NCI-H2227 (cell line): ENCODE measurements around the gene FOXL2.

Experiments
- DNase-seq: peaks from one replicate; lab custom pipeline; 2025; ENCODE audit not compliant: unreplicated experiment; lab: John Stamatoyannopoulos, UW

The FOXL2 gene

DNA sequence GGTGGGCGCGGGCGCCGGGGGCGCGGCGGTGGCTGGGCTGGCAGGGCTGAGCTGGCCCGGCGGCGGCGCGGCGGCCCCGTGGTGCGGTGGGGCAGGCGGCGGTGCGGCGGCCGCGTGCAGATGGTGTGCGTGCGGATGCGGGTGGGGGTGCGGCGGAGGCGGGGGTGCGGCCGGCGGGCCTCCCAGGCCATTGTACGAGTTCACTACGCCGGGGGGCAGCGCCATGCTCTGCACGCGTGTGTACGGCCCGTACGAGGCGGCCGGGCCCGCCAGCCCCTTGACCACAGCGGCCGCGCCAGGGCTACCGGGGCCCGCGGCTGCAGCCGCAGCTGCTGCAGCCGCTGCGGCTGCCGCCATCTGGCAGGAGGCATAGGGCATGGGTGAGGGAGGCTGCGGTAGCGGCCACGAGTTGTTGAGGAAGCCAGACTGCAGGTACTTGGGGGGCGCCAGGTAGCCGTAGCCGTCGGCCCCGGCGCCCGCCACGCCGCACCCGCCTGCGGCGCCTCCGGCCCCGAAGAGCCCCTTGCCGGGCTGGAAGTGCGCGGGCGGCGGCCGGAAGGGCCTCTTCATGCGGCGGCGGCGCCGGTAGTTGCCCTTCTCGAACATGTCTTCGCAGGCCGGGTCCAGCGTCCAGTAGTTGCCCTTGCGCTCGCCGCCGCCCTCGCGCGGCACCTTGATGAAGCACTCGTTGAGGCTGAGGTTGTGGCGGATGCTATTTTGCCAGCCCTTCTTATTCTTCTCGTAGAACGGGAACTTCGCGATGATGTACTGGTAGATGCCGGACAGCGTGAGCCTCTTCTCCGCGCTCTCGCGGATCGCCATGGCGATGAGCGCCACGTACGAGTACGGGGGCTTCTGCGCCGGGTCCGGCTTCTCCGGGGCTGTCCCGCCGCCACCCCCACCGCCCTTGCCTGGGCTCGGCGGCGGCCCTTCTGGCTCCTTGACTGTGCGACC is 951 bp downstream of the FOXL2 start:
- peak; percentile 25 for DNase-seq

GRCh38 chr3:138944929-138945708 is 1.8 kb downstream of the FOXL2 start:
- peak; percentile 11 for DNase-seq

DNA sequence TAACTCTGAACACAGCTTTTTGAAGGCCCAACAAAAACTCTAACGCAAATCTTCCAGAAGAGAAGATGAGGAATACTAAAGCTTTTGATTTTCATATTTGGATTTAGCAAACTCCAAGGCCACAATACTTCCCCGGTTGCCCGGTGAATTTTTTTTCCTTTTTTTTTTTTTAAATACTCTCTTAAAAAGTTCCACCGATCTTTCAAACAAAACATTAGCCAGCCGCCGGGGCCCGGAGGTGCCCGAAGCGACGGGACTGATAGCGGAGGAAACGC is 2.3 kb downstream of the FOXL2 start:
- DNase-seq: no peak

DNA sequence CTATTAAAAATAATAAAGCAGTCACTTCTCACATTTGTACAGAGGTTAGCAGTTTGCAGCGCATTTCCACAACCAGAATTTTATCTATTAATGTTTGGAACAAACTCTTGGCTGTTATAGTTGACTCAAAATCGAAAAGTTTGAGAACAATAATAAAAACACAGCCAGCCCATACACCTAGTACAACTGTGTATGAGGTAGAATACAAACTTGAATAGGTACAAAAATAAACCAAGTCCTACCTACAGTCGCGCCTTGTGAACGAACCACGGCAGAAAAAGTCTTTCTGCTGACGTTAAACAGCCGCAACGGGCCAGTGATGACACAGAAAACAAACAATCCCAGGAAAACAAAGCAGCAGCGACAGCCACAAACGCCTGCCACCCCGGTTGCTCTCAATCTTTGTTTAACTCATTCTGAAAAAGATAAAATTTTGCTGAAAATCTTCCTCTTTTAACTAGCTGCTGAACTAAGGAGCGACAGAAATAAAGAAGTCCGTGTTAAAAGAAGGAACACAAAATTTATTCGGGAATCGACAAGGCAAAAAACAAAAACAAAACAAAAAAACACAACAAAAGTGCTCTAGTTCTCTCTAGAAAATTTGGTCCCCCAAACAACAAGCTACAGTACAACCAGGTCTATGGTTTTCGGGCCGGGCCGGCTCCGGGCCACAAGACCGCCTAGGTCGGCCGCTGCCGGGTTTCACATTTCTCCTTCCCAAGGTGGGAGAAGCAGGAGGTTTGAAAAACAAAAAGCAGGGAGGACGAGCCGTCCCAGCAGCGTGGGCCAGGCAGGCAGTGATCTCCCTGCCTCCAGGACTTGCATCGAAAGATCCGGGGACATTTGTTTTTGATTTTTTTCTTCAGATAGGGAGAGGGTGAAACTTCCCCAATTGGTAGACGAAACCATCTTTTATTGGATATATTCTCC is 2.9 kb downstream of the FOXL2 start:
- DNase-seq: peak; percentile 5

DNA sequence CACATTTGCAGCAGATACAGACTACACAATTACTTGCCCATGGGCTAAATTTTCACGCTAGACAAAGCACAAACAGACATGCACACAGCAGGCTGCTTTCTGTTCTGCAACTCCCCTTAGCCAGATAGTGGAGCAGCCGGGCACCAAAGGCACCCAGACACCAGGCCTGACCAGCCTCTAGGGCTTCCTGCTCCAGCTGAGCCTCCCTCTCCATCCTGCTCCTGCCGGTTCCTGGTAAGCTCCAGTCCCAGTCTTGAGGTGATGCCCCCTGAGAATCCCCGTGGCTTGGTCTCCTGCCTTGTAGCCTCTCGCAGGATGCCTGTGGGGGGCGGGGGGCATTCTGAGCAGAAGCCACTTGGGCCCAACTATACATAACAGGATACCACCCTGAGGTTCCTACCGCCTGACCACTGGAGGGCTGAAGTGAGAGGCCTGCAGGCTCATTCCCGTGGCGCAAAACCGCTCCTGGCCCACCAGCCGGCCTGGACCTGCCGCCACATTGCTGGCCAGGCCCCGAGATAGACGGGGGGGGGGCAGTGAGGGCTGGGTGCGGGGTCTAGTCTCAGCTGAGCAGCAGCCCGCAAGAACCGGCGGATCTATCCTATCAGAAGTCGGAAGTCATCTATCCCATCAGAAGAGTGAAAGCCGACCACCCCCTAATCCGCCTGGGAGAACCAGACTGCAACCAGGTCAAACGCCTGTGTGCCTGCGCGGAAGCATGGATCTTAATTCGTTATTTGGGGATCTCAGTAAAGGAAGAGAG is 3.9 kb downstream of the FOXL2 start:
- DNase-seq: no peak

DNA sequence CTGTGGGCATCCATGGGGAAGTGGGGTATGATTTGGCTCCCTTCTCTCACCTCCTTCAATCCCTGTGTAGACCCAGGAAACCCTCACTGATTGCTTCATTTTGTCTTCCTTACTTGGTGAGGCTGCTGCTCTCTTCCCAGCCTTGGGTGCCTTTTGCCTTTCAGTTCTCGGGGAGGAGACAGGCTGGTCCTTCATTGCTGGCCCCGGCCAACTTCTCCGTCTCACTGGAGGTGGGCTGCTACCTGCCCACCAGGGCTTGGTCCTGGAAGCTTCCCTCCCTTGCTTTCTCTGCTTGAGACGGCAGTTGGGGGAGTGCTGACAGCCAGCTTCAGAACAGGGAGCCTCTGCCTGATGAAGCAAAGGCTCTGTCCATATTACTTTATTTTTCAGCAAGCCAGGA is 4.7 kb downstream of the FOXL2 start:
- DNase-seq: no peak

- DNase-seq: peak; percentile 3
Observed at GRCh38 chr3:138941259-138941885, 5.6 kb downstream of the FOXL2 start.

- no peak for DNase-seq
Observed at GRCh38 chr3:138940446-138940845, 6.5 kb downstream of the FOXL2 start.

DNA sequence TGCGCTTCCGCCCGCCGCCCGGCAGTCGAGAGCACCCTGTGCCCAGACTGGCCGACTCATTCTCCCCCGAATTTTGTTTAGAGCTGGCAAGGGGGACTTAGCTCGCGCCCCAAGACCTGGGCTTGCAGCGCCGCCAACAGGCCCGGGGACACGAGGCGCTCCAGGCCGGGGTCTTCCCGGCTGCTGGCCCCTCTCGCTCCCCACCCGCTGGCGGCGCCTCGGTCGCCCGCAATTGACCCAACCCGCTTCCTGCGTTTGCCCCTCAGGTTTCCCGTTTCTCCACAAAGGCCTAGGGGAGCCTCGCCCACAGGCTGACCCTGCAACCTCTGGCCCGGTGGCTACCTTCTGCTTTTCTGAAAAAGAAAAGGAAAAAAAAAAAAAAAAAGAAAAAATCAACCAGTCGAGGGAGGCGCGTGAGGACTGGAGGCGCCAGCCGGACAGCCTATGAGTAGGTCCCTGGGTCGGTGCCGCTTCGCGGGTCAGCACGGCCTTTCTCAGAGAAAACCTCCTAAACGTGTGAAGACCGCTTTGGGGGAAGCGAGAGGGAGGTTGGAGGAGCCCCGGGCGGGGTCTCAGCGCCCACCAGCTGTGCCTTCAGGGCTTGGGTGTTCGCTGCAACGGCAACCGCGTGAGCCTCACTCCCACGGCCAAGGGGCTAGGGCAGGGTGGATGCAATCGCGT is 7.2 kb downstream of the FOXL2 start:
- no peak for DNase-seq

GRCh38 chr3:138938877-138939560 is 7.9 kb downstream of the FOXL2 start:
- no peak for DNase-seq

DNA sequence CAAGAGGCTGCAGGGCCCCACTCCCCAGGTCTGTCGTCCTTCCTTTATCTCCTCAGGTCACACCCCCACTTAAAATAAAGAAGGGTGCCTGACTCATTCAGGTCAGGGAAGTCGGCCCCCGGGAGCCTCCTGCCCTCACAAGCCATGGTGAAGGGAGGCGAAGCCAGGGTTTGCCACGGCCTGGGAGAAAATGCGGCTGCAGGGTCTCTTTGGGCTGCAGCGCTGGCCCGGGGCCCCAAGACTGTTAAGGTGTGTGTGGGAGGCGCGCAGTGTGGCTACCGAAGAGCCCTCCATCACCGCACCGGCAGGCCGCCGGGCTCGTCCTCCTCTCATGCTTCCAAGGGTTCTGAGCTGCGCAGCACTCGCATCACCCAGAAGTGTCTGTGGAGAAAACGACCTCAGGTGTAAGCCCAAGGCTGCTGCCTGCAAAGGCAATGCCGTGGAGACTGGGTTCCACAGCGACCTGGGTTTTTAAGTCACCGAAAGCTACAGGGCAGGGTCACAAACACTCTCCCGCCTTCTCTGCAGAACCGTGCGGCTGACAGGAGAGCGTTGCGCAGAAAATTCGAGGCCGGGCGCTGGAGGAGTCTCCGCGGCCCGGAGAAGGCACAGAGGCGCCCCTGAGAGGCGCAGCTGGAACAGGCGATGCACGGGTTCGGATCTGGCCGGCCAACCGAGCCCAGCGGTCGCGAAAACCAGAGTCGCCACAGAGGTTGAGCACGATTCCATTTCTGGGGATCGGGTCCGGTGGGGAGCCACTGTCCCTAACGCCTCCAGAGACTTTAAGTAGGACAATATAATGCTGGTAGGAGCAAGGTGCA is 8.7 kb downstream of the FOXL2 start:
- DNase-seq: no peak

GRCh38 chr3:138937690-138938055 is 9.3 kb downstream of the FOXL2 start:
- DNase-seq: no peak

DNA sequence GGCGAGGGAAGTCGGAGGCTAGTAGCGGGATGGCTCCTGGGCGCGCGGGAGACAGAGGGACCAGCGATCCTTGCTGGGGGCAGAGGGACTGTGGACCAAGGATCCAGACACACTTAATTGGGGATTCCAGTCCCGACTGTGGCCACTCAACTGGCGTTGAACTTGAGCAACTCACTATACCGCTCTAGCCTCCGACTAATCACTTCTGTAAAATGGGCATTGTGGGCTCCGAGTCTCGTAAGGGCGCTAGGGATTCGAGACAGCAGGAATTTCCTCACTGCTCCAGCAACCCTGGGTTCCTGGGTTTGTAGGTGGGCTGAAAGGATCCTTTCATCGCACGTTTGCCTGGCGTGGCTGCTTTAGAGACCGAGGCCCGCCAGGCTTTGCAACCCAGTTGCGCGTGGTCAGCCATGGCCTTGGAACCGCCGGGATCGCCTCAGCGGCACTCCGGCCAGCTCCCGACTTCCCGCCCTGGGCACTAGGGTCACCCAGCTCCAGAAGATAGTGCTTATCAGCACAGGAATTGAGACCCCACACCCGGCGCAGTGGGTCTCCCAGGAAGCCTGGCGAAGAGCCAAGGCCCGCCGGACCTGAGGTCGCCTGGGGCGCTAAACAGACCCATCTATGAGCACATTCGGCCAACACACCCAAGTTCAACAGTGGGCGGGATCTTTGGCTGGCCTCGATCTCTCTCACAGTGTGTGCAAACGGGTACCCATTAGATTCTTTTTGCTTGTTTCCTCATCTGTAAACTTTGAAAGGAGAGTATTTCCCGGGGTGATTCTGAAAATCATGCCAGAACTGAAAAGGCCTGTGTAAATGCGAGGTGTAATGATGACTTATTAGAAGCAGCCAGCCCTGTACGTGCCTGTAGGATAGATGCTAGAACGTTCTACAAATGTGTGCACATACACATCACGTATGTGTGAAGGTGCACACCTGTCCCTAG is 9.9 kb downstream of the FOXL2 start:
- DNase-seq: no peak

DNA sequence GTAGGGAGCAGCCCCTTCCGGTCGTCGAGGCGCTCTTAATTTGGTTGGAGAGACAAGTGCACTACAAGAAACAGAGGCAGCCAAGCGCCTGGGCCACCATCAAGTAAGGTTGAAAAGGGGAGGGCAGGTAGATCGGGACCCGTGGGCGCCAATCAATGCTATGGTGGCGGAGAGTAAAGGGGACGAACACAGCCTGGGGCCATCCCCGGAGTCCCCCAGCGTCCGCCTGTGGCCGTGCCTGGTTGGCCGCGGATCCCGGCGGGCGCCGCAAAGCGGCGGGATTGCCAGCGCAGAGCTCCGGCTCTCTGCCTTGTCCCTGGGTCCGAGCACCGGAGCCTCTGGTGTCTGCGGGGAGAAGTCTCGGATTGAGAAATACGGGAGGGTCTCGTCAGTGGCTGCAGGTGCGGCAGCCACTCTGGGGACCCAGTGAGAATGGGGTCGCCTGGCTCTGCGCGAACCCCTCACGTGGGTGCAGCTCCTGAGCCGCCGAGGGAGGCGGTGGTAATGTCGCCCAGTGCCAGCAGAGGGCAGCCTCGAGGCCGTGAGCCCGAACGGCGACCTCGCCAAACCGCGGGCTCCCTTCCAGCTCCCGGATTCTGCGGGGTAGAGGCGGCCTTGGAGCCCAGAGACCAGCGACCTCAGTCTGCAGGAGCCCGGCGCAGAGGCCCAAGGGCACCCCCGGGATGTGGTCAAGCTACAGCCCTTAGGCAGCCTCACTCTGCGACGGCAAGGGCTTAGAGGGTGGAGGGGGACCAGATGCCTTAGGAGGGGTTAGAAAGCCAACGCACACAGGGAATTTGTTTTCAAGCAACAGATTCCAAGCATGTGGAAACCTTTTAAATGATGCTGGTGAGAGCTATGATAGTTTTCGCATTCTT is 10.8 kb downstream of the FOXL2 start:
- peak; percentile 67 for DNase-seq

DNA sequence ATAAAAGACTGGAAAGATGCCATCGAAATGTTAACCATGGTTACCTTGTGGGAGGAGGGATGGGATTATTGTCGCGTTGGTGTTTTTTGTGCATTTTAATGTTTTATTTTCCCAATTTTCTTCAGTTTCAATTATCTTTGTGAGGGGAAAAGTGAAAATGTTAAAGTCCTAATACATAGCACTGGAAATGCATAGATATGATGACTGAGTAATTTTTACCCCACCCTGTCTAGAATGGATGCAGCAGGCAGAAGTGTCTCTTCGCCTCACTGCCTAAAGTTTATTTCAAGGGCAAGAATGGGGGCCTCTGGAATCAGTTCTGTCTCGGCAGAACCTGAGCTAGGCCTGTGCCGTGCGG is 11.5 kb downstream of the FOXL2 start:
- DNase-seq: no peak
